GM12865 (cell line): Measurements from ENCODE around the gene LIPI.
"Not testable (repeated sequence)": the region's sequence is repeated elsewhere in the genome, so short reads cannot be mapped to it uniquely, and the experiment has no call there.

Source experiments
- DNase-seq: peaks from one replicate; pipeline ENCODE4 v3.0.0; 2010; ENCODE audit warnings: low read depth
- H3K4me3 ChIP-seq: 2 replicates; pipeline ENCODE4 v1.5.1; 2011; ENCODE audit warnings: mild to moderate bottlenecking, low read depth, low read length, control low read depth
- TF ChIP-seq, protein P1 (sequence below): IDR thresholded peaks from 2 replicates; pipeline ENCODE4 v1.5.1; 2011; ENCODE audit warnings: low read length, control low read depth, low read depth, inconsistent platforms; ENCODE audit not compliant: insufficient read depth; ENCODE audit errors: missing control alignments

Gene LIPI

DNA sequence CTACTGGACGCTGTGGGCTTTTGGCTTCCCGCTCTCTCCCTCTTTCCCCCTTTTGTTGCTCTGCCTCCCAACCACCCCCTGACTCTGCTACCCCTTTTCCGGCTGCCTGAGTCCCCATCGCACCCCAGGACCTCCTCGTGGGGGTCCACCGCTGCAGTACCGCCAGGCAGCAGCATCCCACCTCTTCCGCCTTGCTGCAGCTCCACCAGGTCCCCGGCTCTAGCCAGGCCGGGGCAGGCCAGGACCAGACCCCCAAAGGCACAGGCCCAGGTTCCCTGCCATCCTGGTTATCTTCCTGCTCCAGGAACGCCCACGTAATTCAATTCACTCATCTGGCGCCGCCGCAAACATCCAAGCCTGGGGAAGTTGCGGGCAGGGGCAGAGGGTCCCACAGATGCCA, 139.8 kb downstream of the LIPI start:
- DNase-seq: no peak
- TF ChIP-seq, protein P1, sequence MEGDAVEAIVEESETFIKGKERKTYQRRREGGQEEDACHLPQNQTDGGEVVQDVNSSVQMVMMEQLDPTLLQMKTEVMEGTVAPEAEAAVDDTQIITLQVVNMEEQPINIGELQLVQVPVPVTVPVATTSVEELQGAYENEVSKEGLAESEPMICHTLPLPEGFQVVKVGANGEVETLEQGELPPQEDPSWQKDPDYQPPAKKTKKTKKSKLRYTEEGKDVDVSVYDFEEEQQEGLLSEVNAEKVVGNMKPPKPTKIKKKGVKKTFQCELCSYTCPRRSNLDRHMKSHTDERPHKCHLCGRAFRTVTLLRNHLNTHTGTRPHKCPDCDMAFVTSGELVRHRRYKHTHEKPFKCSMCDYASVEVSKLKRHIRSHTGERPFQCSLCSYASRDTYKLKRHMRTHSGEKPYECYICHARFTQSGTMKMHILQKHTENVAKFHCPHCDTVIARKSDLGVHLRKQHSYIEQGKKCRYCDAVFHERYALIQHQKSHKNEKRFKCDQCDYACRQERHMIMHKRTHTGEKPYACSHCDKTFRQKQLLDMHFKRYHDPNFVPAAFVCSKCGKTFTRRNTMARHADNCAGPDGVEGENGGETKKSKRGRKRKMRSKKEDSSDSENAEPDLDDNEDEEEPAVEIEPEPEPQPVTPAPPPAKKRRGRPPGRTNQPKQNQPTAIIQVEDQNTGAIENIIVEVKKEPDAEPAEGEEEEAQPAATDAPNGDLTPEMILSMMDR: no peak
- no peak overlapping the region for H3K4me3 ChIP-seq

DNA sequence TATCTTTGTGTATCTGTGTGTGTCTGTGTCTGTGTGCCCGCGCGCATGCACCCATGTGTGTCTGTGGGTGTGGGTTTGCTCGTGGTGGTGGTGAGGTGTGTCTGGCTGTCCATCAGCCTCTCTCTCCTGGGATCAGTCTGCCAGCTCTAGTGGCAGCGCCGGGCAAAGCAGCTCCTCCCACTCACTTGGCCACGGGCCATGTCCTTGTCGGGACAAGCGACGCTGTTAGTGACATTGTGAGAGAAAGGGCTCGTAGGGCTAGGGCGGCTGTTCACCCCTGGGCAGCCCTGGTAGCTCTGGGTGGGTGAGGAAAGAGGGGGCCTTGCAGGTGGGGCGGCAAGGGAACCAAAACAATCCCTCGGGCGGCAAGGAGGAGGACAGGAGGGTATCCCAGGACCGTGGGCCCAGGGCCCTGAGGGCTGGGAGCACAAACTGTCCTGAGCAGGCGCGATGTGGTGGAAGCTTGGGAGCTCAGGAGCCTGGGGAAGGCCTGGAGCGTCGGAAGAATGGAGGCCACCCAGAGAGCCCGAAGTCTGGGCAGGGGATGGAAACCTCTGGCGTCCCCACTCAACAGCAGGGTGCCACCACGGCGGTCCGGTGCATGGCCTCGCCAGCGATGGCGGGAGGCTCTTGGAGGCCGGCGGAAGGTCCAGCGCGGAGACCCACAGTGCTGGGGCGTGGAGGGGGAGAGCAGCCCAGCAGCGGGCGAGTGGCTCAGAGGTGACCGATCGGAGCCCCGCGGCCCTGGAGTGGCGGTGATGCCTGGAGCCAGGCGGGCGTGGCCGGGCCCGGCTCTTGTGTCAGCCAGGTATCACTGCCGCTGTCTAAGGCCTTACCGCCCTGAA, 140.5 kb downstream of the LIPI start:
- no peak for DNase-seq
- no peak overlapping the region for H3K4me3 ChIP-seq
- TF ChIP-seq, protein P1: no peak

DNA sequence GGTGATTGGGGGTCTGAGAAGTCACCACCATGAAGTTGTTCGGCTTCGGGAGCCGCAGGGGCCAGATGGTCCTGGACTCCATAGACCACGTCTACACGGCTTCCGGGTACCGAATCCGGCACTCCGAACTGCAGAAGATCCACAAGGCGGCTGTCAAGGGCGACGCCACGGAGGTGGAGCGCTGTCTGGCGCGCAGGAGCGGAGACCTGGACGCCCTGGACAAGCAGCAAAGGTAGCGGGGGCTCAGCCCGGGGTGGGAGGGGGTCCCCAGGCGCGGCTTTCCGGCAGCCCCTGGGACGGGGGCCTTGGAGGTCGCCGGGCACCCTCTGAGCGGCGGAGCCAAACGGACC, 146.5 kb downstream of the LIPI start:
- TF ChIP-seq, protein P1: no peak
- no peak for DNase-seq
- no peak overlapping the region for H3K4me3 ChIP-seq

DNA sequence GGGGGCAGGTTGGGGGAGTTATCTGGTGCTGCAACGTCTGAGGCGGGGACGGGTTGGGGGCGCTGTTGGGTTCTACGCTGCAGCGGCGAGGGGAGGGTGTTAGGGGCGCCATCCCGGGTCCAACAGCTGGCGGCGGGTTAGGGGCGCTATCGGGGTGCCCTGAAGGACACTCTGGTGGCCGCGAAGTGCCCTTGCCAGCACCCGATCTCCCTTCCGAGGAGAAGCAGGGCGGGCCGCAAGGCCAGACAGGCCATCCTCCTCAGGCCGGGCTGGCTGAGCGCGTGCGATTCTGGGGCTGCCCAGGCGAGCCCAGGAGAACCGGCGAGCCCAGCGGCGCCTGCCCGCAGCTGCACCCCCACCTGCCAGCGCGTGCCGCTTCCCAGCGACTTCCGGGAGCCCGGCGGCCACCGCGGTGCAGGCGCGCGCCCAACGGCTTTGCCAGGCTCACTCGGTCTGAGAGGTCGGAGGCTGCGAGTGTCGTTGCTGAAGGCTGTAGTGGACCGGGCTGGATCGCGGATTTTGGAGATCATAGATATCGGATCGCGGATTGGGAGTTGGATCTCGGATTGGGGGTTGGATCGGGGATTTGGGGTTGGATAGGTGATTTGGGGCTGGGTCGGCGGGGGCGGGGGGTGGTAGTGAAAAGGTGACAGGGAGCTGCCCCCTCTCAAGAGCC, 147.0 kb downstream of the LIPI start:
- H3K4me3 ChIP-seq: not testable (repeated sequence)
- DNase-seq: peak; percentile 21

DNA sequence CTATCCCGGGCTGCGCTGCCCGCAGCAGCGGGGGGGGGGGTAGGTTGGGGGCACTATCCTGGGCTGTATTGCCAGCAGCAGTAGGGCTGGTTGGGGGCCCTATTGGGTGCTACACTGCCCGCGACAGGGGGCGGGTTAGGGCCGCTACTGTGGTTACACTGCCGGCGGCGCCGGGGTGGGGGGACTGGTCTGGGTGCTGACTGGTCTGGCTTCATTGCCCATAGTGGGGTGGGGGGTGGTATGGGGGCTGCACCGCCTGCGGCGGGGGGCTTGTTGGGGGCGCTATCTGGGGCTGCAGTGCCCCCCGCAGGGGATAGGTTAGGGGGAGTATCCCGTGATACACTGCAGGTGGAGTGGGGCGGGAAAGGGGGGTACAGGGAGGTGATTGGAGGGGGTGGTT, 148.1 kb downstream of the LIPI start:
- DNase-seq, H3K4me3 ChIP-seq: not testable (repeated sequence)

DNA sequence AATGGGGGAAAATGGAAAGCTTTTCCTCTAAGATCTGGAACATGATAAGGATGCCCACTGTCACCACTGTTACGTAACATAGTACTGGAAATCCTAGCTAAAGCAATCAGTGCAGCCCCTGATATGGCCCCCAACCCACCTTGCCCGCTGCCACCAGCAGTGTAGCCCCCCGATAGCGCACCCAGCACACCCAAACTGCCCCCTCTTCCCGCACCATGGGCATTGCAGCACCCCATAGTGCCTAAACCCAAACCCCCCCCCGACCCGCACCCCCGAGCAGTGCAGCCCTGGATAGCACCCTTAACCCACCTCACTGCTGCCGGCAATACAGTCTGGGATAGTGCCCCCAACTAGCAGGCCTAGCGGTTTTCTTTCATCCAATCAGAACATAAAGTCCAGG, 148.9 kb downstream of the LIPI start:
- not testable (repeated sequence) for DNase-seq, H3K4me3 ChIP-seq

- not testable (repeated sequence) for H3K4me3 ChIP-seq, DNase-seq
Measured at GRCh38 chr21:14058995-14059627, 151.6 kb downstream of the LIPI start.
